Measurements from ENCODE around the gene SOS2.

GRCh38 chr14:50068496-50068895 lies 162.9 kb downstream of the SOS2 start:
- TF ChIP-seq CTCF (conservative IDR thresholded peaks at IDR 0.05) = no peak
- no peak for TF ChIP-seq EZH2 (IDR thresholded peaks at IDR 0.05; ENCODE audit: low read depth)

All from PC-9 (cell line).